ENCODE results near the gene ITIH1.
"Not testable (repeated sequence)": the region's sequence is repeated elsewhere in the genome, so short reads cannot be mapped to it uniquely, and the experiment has no call there.

Gene ITIH1

GRCh38 chr3:52777127-52777958, at the start of gene ITIH1:
Gene ITIH1 (plus strand): TSS chr3:52777599. CDS start chr3:52777616, 17 bp downstream.
- DNase-seq, result no peak

- not testable (repeated sequence) for DNase-seq
Observed at GRCh38 chr3:52728753-52729152, 48.6 kb upstream of the ITIH1 start.

GRCh38 chr3:52730681-52731080, 46.7 kb upstream of the ITIH1 start:
- DNase-seq, result no peak

GRCh38 chr3:52731590-52731989, 45.8 kb upstream of the ITIH1 start:
- DNase-seq, result no peak

GRCh38 chr3:52733256-52733891, 44.0 kb upstream of the ITIH1 start:
- DNase-seq, result no peak

- DNase-seq, result no peak
Observed at GRCh38 chr3:52739730-52740129, 37.7 kb upstream of the ITIH1 start.

GRCh38 chr3:52742418-52743041, 34.9 kb upstream of the ITIH1 start:
- DNase-seq, result no peak

- DNase-seq, result no peak
Observed at GRCh38 chr3:52743152-52743551, 34.2 kb upstream of the ITIH1 start.

GRCh38 chr3:52743721-52744120, 33.7 kb upstream of the ITIH1 start:
- DNase-seq, result no peak

GRCh38 chr3:52752045-52752660, 25.2 kb upstream of the ITIH1 start:
- no peak for DNase-seq

GRCh38 chr3:52754373-52754772, 23.0 kb upstream of the ITIH1 start:
- DNase-seq, result no peak

- no peak for DNase-seq
Observed at GRCh38 chr3:52756141-52756540, 21.3 kb upstream of the ITIH1 start.

GRCh38 chr3:52763466-52763865, 13.9 kb upstream of the ITIH1 start:
- DNase-seq, result no peak

- no peak for DNase-seq
Observed at GRCh38 chr3:52769786-52770455, 7.5 kb upstream of the ITIH1 start.

- peak; percentile 79 to 80 for DNase-seq
Observed at GRCh38 chr3:52770496-52771333, 6.7 kb upstream of the ITIH1 start, which contains the start of gene NEK4. Gene NEK4 (minus strand): TSS chr3:52770940. CDS start chr3:52770746, 194 bp downstream.

- no peak for DNase-seq
Observed at GRCh38 chr3:52771334-52771681, 6.1 kb upstream of the ITIH1 start.

GRCh38 chr3:52771702-52772101, 5.7 kb upstream of the ITIH1 start:
- no peak for DNase-seq

GRCh38 chr3:52773361-52774065, 3.9 kb upstream of the ITIH1 start:
- no peak for DNase-seq

GRCh38 chr3:52774066-52774713, 3.2 kb upstream of the ITIH1 start:
- no peak for DNase-seq
